ENCODE measurements around the gene NUP214.

The NUP214 gene

DNA sequence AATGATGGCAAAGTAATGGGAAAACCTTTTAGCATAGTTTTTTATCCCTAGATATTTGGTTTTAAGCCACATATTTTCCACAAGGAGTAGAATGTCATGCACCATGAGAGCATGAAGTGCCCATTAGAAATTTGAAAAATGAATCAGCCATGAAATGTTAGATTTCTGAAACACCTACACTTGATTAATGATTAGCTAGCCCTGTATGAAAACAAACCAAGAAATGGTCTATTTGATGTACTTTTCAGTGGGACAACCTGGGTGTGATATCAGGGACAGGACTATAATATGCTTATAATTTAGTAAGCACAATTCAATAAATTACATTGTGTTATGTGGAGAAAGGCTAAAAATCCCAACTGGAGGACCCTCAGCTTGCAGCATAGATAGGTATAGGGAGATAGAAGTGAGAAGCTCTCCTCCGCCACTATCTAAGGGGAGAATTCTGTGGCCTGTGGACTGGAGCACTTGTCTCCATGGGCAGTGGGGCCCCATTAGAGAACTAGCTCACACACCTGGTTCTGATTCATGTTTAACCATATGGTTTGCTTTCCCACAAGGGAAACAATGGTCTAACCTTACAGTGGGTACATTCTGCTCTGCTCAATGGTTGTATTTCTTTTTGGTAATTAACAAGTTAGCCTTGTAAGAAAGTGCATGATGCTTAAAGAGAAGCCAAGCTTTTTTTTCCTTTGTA, 35.2 kb downstream of the NUP214 start:
- no peak overlapping the region for H3K4me3 ChIP-seq (ENCODE audit: insufficient read depth, low read length, poor library complexity, severe bottlenecking)
- no peak overlapping the region for H3K4me2 ChIP-seq (ENCODE audit: low read depth, low read length, poor library complexity, severe bottlenecking)
- 0 out of 2 replicates have a peak, but pooled peaks cover 4% of the 10 kb centered on the region for H3K79me2 ChIP-seq (ENCODE audit: insufficient read depth, low read length)
- H4K20me1 ChIP-seq (ENCODE audit: low read depth, low read length): no peaks in the 10 kb centered on the region
- H3K9me2 ChIP-seq (replicated peaks; ENCODE audit: insufficient read depth, low read length): no peaks in the 10 kb centered on the region
- H3K36me3 ChIP-seq (ENCODE audit: low read length): peaks cover 32% of the 10 kb centered on the region; the same call in 1 of the 2 replicates
- no peak overlapping the region for H3K9ac ChIP-seq (ENCODE audit: low read length)
- H2AFZ ChIP-seq (ENCODE audit: low read depth, low read length, severe bottlenecking): no peak overlapping the region
- TF ChIP-seq, protein P1, sequence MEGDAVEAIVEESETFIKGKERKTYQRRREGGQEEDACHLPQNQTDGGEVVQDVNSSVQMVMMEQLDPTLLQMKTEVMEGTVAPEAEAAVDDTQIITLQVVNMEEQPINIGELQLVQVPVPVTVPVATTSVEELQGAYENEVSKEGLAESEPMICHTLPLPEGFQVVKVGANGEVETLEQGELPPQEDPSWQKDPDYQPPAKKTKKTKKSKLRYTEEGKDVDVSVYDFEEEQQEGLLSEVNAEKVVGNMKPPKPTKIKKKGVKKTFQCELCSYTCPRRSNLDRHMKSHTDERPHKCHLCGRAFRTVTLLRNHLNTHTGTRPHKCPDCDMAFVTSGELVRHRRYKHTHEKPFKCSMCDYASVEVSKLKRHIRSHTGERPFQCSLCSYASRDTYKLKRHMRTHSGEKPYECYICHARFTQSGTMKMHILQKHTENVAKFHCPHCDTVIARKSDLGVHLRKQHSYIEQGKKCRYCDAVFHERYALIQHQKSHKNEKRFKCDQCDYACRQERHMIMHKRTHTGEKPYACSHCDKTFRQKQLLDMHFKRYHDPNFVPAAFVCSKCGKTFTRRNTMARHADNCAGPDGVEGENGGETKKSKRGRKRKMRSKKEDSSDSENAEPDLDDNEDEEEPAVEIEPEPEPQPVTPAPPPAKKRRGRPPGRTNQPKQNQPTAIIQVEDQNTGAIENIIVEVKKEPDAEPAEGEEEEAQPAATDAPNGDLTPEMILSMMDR (IDR thresholded peaks at IDR 0.05; ENCODE audit: insufficient read depth, low read length, poor library complexity, severe bottlenecking): no peak
- TF ChIP-seq EZH2phosphoT487 (conservative IDR thresholded peaks at IDR 0.05; ENCODE audit: low read length): no peak
- H3F3A ChIP-seq (ENCODE audit: insufficient read depth): no peaks in the 10 kb centered on the region; the same call in 1 of the 2 replicates
- no peaks in the 10 kb centered on the region for H3K27me3 ChIP-seq (ENCODE audit: low read length)
- no peak overlapping the region for H3K27ac ChIP-seq (ENCODE audit: low read depth, low read length)
- no peaks in the 10 kb centered on the region for H3K9me3 ChIP-seq (ENCODE audit: insufficient read depth, low read length)

DNA sequence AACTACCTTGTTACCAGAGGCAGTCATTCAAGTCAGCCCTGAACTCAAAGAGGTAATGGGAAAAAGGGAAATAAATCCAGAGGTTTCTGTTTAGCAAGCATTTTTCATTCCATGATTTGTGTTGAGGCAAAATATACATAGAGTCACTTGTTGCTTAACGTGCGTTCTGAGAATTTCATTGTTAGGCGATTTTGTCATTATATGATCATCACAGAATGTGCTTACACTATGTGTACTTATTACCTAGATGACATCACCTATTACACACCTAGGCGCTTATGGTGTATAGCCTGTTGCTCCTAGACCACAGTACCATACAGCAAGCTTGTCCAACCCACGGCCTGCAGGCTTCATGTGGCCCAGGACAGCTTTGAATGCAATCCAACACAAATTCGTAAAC, 36.2 kb downstream of the NUP214 start:
- Histone ChIP-seq H3K4me3 (ENCODE audit: insufficient read depth, low read length, poor library complexity, severe bottlenecking) (no peak overlapping the region), H3K9ac (ENCODE audit: low read length) (no peak overlapping the region), H2AFZ (ENCODE audit: low read depth, low read length, severe bottlenecking) (no peak overlapping the region), H3K27ac (ENCODE audit: low read depth, low read length) (no peak overlapping the region), H3F3A (ENCODE audit: insufficient read depth) (no peaks in the 10 kb centered on the region; the same call in 1 of the 2 replicates), H3K36me3 (ENCODE audit: low read length) (peaks cover 38% of the 10 kb centered on the region; the same call in 1 of the 2 replicates), H3K9me3 (ENCODE audit: insufficient read depth, low read length) (no peaks in the 10 kb centered on the region), H3K9me2 (replicated peaks; ENCODE audit: insufficient read depth, low read length) (no peaks in the 10 kb centered on the region), H3K79me2 (ENCODE audit: insufficient read depth, low read length) (0 out of 2 replicates have a peak, but pooled peaks cover 4% of the 10 kb centered on the region), H3K27me3 (ENCODE audit: low read length) (no peaks in the 10 kb centered on the region), H4K20me1 (ENCODE audit: low read depth, low read length) (no peaks in the 10 kb centered on the region), H3K4me2 (ENCODE audit: low read depth, low read length, poor library complexity, severe bottlenecking) (no peak overlapping the region)
- TF ChIP-seq, protein P1 (IDR thresholded peaks at IDR 0.05; ENCODE audit: insufficient read depth, low read length, poor library complexity, severe bottlenecking): no peak
- TF ChIP-seq EZH2phosphoT487 (conservative IDR thresholded peaks at IDR 0.05; ENCODE audit: low read length): no peak

DNA sequence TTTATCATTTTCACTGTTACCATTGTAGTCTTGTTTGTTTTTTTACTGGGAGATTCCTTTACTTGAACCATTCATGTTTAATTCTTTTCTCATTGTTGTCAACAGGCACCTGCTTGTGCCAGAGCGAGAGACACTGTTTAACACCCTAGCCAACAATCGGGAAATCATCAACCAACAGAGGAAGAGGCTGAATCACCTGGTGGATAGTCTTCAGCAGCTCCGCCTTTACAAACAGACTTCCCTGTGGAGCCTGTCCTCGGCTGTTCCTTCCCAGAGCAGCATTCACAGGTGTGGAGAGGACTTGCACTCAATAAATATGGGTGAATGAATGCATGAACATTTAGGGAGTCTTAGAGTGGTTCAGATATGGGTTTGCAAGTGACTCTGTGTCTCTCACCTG, 37.5 kb downstream of the NUP214 start:
- Histone ChIP-seq H3K9me3 (ENCODE audit: insufficient read depth, low read length) (no peaks in the 10 kb centered on the region), H3K27ac (ENCODE audit: low read depth, low read length) (no peak overlapping the region), H3K9me2 (replicated peaks; ENCODE audit: insufficient read depth, low read length) (no peaks in the 10 kb centered on the region), H3K4me3 (ENCODE audit: insufficient read depth, low read length, poor library complexity, severe bottlenecking) (no peak overlapping the region), H3K79me2 (ENCODE audit: insufficient read depth, low read length) (no peaks in the 10 kb centered on the region), H3F3A (ENCODE audit: insufficient read depth) (no peaks in the 10 kb centered on the region; the same call in 1 of the 2 replicates), H3K9ac (ENCODE audit: low read length) (no peak overlapping the region), H3K4me2 (ENCODE audit: low read depth, low read length, poor library complexity, severe bottlenecking) (no peak overlapping the region), H2AFZ (ENCODE audit: low read depth, low read length, severe bottlenecking) (no peak overlapping the region), H3K27me3 (ENCODE audit: low read length) (no peaks in the 10 kb centered on the region), H3K36me3 (ENCODE audit: low read length) (peaks cover 33% of the 10 kb centered on the region; the same call in 1 of the 2 replicates), H4K20me1 (ENCODE audit: low read depth, low read length) (no peaks in the 10 kb centered on the region)
- TF ChIP-seq, protein P1 (IDR thresholded peaks at IDR 0.05; ENCODE audit: insufficient read depth, low read length, poor library complexity, severe bottlenecking): no peak
- no peak for TF ChIP-seq EZH2phosphoT487 (conservative IDR thresholded peaks at IDR 0.05; ENCODE audit: low read length)

All from SU-DHL-6 (cell line).